H1 (cell line): Measurements from ENCODE around the gene KLF6. TPM values are rescaled to one million over a fixed set of nuclear protein-coding genes. Genes with fewer than 3 reads are reported as not detected.

ENCODE experiments used
- CEBPB ChIP-seq: IDR thresholded peaks from 2 replicates; pipeline ENCODE4 v1.6.1; 2012; ENCODE audit warnings: low read depth, low read length
- POLR2AphosphoS5 ChIP-seq: IDR thresholded peaks from 2 replicates; pipeline ENCODE4 v1.6.1; 2011; ENCODE audit warnings: low read depth, low read length
- polyA plus RNA-seq, 7 experiments: library from polyadenylated mRNA; depleted of rRNA in 3 of 7; stranded (reverse) in 5 of 7; unstranded in 2 of 7; fragments of >200 nt in 5 of 7; fragments of 200-250 nt in 2 of 7; gene quantifications; 1 replicate in 5 of 7; 2 replicates in 1 of 7; 4 replicates in 1 of 7; pipeline versions ENCODE4 v1.2.1 to v1.2.3, GENCODE V29; 2011 to 2013; ENCODE audit warnings: missing spikeins in 2 of 7, mixed read lengths in 2 of 7
- total RNA-seq: library from RNA; stranded (reverse); fragmentation: NEBNext Ultra II Directional; extraction: Animal tissue kit (Norgen Biotek cat#: 25700); gene quantifications from 2 replicates; pipeline ENCODE4 v1.2.1, GENCODE V29; 2021

KLF6 gene
- total and polyA plus RNA-seq, 2 of the 8 experiments (the other 6 are each of a cell fraction or from before 2014, with no cell fraction given) = 5.7 to 19.5 TPM

- TF ChIP-seq POLR2AphosphoS5 (peak; percentile 67), CEBPB (no peak)
These were observed 1.4 kb upstream of the KLF6 start (continued) for GRCh38 chr10:3786295-3787015.
